ENCODE data around the gene APLP1. TPM values are rescaled to one million over a fixed set of nuclear protein-coding genes. Genes with fewer than 3 reads are reported as not detected.
"Not testable (repeated sequence)": the region's sequence is repeated elsewhere in the genome, so short reads cannot be mapped to it uniquely, and the experiment has no call there.

Gene APLP1
- total RNA-seq, 4 donors from 2014 or later, result 0.44 to 1.7 (median 0.76) TPM; not detected in 1

DNA sequence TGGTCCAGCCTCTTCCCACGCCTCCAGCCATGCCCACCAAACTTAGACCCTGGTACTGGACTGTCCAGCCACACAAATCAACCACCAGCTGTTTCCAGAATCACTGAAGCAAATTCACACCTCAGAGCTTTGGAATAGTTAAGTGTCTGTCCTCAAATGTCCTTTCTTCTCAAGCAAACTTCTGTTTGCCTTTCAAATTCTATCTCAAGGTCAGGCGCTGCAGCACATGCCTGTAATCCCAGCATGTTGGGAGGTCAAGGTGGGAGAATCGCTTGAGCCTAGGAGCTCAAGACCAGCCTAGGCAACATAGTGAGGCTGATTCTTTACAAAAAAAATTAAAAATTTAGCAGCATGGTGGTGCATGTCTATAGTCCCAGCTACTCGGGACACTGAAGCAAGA lies 36.3 kb upstream of the APLP1 start:
- no peak for DNase-seq
- 58% methylated on average over 4 of the region's 4 CpGs for WGBS, 2 donors
- TF ChIP-seq POLR2A (IDR thresholded peaks at IDR 0.05) (no peak), CTCF (IDR thresholded peaks at IDR 0.05) (no peak)
- no peak overlapping the region for H3K27ac ChIP-seq
- H3K4me3 ChIP-seq, result no peak overlapping the region
- intact Hi-C loops (cut with DNase I), result no loop called here
- no peaks in the 10 kb centered on the region for H3K9me3 ChIP-seq
- no peaks in the 10 kb centered on the region for H3K36me3 ChIP-seq
- no peaks in the 10 kb centered on the region for H3K4me1 ChIP-seq
- H3K27me3 ChIP-seq, result peaks cover 0 to 82% (median 0%) of the 10 kb centered on the region in 4 donors

GRCh38 chr19:35833972-35834371 lies 34.4 kb upstream of the APLP1 start:
- peaks cover 0 to 7% (median 0%) of the 10 kb centered on the region in 3 donors for H3K9me3 ChIP-seq
- H3K27ac ChIP-seq, result no peak overlapping the region
- H3K27me3 ChIP-seq, result peaks cover 0 to 74% (median 0%) of the 10 kb centered on the region in 4 donors
- intact Hi-C loops (cut with DNase I), result no loop called here
- H3K4me3 ChIP-seq, result no peak overlapping the region
- 40 to 59% methylated on average over 4 to 6 of the region's 7 CpGs for WGBS, 2 donors
- H3K36me3 ChIP-seq, result no peaks in the 10 kb centered on the region
- DNase-seq, result no peak
- no peak for TF ChIP-seq CTCF (IDR thresholded peaks at IDR 0.05)
- TF ChIP-seq POLR2A (IDR thresholded peaks at IDR 0.05), result no peak
- H3K4me1 ChIP-seq, result no peaks in the 10 kb centered on the region

- H3K9me3 ChIP-seq; H3K4me3 ChIP-seq; intact Hi-C loops (cut with DNase I); H3K4me1 ChIP-seq; H3K36me3 ChIP-seq; H3K27ac ChIP-seq; DNase-seq: not testable (repeated sequence)
- 43 to 44% methylated on average over 10 of the region's 11 CpGs for WGBS, 2 donors
- peaks cover 0 to 58% (median 0%) of the 10 kb centered on the region in 4 donors for H3K27me3 ChIP-seq
Observed at GRCh38 chr19:35836096-35836495, 32.3 kb upstream of the APLP1 start.

- Histone ChIP-seq H3K4me1 (peaks cover 13 to 22% (median 14%) of the 10 kb centered on the region in 3 donors), H3K9me3 (peaks cover 0 to 7% (median 5%) of the 10 kb centered on the region in 3 donors), H3K27me3 (peaks cover 9 to 63% (median 15%) of the 10 kb centered on the region in 4 donors), H3K36me3 (no peaks in the 10 kb centered on the region), H3K4me3 (no peak overlapping the region), H3K27ac (no peak overlapping the region)
- DNase-seq, result no peak
- intact Hi-C loops (cut with DNase I), result no loop called here
- TF ChIP-seq POLR2A (IDR thresholded peaks at IDR 0.05), result no peak
- TF ChIP-seq CTCF (IDR thresholded peaks at IDR 0.05), result no peak
- 81 to 88% methylated on average over 6 to 12 of the region's 13 CpGs for WGBS, 2 donors
Observed at GRCh38 chr19:35841961-35842595, 26.3 kb upstream of the APLP1 start.

- Histone ChIP-seq H3K36me3 (no peaks in the 10 kb centered on the region), H3K27ac (no peak overlapping the region), H3K4me3 (no peak overlapping the region), H3K9me3 (peaks cover 0 to 7% (median 5%) of the 10 kb centered on the region in 3 donors), H3K4me1 (peaks cover 13 to 22% (median 14%) of the 10 kb centered on the region in 3 donors), H3K27me3 (peaks cover 9 to 69% (median 16%) of the 10 kb centered on the region in 4 donors)
- intact Hi-C loops (cut with DNase I), result no loop called here
- DNase-seq, result no peak
- WGBS, 2 donors, result 78 to 87% methylated on average over 4 of the region's 4 CpGs
- TF ChIP-seq POLR2A (IDR thresholded peaks at IDR 0.05) (no peak), CTCF (IDR thresholded peaks at IDR 0.05) (no peak)
Observed at GRCh38 chr19:35842666-35843272, 25.6 kb upstream of the APLP1 start.

Measured in esophagus squamous epithelium (tissue), 5 donors.